ENCODE data around the gene FAIM2. TPM values are rescaled to one million over a fixed set of nuclear protein-coding genes. Genes with fewer than 3 reads are reported as not detected.
"Not testable (repeated sequence)": the region's sequence is repeated elsewhere in the genome, so short reads cannot be mapped to it uniquely, and the experiment has no call there.

Gene FAIM2
- polyA plus RNA-seq, 3 donors, result 2.1 to 5.9 (median 2.8) TPM

DNA sequence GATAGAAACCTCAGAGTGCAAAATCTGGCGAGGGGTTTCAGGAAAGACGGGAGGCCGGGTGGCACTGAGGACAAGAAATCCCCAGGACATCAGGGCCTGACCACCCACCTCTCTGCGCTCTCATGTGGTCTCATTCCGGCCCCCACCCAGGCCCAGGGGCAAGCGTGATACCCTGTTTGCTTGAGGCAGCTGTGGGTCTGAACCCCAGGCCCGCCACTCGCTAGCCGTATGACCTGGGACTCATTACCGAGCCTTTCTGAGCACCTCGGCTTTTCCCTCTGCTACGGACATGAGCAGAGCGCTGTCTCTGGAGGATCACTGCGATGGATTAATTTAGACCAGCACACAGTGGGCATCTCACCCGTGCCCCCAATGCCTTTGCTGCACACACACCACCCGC, 35.3 kb downstream of the FAIM2 start:
- DNase-seq (ENCODE audit: low read depth in 3 of 3, low spot score in 2 of 3), result no peak

DNA sequence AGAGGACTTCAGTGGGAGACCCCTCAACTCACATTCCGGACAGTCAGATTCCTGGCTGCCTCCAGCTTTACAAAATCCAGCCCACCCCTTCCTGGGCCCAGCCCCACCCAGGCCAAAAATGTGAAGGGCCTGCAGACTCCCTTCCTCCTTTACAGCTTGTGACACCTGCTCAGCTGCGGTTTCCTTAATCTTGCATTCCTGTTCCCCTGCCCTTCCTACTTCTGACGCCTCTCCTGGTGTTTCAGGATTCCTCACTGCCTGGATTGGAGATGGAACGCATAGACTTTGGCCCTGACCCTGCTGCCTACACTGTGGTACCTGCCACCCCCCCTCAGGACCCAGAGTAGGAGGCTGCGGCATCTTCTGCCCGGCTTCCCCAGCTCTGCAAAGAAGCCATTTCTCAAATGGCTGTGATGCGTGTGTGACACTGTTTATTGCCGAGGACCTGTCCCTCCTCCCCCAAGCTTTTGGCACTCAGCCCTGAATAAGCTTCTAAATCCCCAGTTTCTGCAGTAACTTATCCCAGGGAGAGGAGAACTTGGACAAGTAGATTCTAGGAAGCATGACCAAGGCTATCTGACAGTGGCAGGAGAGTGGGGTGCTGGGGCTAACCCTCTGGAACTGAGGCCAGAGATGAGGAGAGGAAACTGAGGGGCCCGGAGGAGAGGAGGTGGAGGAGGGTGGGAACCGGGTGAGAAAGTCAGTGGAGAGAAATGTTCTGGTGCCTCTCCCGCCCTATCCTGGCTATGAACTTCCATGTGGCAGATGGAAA, 35.9 kb downstream of the FAIM2 start:
- DNase-seq (ENCODE audit: low read depth in 3 of 3, low spot score in 2 of 3), result no peak

DNA sequence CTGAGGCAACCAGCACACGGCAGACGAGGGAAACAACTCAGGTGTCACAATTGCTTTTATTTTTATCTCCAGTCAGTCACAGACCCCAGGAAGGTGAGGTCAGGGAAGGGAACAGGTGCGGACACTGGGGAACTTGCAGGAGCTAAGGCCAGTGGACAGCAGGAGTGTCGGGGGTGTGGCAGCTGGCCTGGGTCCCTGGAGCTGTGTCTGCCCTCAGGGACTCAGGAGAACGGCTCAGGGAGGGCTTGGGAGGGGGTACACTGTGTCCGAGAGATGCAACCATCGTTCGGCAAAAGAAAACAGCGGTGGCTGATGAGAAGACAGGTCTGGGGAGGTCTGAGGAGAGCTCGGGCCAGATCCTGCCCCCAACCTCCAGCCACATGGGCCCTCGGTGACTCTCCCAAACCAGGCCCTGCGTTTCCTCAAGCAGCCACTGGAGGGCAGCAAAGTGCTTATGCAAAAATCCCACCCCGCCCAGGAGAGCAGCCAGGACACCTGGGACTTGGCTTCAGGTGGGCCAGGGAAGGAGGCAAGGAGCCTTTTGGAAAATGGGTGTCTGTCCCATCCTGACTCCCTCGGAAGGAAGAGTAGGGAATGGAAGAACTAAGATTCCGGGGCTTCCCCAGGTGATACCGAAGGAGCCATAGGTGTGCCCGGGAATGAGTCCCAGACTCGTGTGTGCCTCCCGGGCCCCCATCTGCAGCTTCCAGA, 36.7 kb downstream of the FAIM2 start:
- peak in 2 of 3 donors; percentile 48 to 60 for DNase-seq (ENCODE audit: low read depth in 3 of 3, low spot score in 2 of 3)

DNA sequence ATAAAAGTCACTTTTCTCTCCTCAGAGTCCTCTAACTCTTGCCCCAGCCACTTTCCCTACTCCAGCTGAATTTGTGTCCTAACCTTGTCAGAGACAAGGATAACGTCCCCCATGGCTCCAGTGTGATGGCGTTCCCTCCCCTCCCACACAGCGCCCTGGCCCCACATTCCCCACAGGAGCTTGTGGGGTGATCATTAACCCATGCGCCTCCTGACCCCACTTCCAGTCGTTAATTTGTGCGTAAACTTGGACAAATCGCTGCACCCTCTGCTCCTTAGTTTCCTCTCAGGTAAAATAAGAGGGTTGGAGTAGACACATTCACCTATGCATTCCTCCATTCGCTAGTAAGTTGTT, 37.9 kb downstream of the FAIM2 start:
- DNase-seq (ENCODE audit: low read depth in 3 of 3, low spot score in 2 of 3), result no peak

DNA sequence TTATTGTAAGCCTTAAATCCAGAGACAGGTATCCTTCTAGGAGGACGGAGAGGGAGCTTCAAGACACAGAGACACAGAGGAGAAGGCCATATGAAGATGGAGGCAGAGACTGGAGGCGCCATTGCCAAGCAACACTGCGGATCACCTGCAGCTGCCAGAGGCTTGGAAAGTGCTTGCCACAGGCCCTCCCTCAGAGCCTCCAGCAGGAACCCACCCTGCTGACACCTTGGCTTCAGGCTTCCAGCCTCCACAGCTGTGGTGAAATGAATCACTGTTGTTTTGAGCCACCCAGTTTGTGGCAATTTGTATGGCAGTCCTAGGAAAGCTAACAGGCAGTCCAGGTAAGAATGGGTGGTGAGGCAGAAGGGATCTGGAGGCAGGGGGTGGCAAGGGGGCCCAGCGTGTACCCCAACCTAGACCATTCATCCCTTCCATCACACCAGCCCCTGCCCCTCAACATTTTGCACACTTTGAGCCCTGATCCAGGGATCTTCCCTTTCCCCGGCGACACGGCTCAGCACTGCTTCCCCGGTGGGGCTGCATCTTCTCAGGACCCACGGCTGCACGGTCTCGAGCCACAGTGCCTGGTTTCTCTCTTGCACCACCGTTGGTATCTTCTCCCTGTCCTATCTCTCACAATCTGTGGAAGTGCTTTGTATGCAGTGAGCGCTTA, 38.5 kb downstream of the FAIM2 start:
- DNase-seq (ENCODE audit: low read depth in 3 of 3, low spot score in 2 of 3), result no peak

DNA sequence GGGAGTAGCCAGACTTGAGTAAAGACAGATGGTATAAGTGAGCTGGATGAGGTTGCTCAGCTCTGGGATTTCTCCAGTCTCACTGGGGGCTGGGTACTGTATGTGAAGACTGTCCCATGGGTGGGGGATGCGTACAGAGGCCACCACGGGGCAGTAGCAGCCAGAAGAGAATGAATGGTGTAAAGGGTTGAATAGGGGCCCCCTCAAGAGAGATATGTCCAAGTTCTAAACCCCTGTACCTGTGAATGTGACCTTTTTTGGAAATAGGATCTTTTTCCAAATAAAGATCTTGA, 39.0 kb downstream of the FAIM2 start:
- DNase-seq (ENCODE audit: low read depth in 3 of 3, low spot score in 2 of 3), result no peak

DNA sequence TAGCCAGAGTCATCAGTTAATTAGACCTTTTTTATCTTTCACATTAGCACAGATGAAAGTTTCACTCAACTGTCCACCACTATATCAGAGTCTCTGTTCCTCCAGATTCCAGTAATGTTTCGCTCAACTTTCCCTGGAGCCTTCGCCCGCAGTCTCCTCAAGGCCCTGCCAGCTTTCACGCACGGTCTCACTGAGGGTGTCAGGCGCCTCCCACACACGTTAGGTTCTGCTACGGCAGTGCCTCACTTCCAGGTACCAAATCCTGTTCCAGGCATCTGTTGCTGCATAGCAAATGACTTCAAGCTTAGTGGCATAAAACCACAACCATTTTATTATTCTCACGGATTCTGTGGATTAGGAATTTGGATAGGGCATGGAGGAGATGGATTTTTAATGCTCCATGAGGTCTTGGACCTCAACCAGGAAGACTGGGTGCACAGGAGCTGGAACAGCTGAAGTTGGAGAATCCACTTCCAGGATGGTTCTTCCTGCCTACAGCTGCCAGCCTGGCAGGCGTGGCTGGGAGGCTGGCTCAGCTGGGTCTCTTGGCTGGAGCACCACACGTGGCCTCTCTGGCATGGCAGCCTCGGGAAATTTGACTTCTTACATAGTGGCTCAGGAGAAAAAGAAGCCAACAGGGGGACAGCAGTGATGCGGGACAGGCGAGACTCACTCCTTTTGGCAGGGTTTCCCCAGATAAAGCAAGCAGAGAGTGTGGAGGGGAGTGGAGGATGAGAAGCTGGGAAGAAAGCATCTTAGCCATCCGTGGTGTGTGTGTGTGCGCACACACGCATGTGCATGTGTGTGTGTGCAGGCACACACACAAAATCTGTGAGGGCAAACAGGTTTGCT, 39.5 kb downstream of the FAIM2 start:
- no peak for DNase-seq (ENCODE audit: low read depth in 3 of 3, low spot score in 2 of 3)

DNA sequence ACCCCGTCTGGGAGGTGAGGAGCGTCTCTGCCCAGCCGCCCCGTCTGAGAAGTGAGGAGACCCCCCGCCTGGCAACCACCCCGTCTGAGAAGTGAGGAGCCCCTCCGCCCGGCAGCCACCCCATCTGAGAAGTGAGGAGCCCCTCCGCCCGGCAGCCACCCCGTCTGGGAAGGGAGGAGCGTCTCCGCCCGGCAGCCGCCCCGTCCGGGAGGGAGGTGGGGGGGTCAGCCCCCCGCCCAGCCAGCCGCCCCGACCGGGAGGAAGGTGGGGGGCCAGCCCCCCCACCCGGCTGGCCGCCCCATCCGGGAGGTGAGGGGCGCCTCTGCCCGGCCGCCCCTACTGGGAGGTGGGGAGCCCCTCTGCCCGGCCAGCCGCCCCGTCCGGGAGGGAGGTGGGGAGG, 42.8 kb downstream of the FAIM2 start:
- DNase-seq (ENCODE audit: low read depth in 3 of 3, low spot score in 2 of 3), result not testable (repeated sequence)

DNA sequence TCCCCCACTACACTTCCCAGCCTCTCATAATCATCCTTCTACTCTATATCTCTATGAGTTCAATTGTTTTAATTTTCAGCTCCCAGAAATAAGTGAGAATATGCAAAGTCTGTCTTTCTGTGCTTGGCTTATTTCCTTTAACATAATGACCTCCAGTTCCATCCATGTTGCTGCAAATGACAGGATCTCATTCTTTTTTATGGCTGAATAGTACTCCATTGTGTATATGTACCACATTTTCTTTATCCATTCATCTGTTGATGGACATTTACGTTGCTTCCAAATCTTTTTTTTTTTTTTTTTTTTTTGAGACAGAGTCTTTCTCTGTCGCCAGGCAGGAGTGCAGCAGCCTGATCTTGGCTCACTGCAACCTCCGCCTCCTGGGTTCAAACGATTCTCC, 47.8 kb downstream of the FAIM2 start:
- not testable (repeated sequence) for DNase-seq (ENCODE audit: low read depth in 3 of 3, low spot score in 2 of 3)

DNA sequence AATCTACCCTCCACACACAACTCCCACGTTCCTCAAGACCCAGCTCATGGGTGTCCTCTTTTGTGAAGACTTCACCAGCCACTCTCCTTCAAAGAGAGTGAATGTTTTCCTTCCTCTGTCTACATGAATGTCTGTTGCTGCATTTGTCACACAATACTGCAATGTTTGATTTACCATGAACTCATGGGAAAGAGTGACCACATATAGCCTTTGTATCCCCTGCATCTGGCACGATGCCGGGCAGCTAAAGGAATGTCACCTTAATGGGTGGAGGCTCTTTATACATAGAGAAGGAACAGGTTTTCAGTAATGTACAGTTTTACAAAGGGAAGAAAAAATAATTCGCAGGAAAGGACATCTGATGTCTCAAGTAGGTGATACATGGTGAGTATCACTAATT, 48.7 kb downstream of the FAIM2 start:
- DNase-seq (ENCODE audit: low read depth in 3 of 3, low spot score in 2 of 3), result no peak

DNA sequence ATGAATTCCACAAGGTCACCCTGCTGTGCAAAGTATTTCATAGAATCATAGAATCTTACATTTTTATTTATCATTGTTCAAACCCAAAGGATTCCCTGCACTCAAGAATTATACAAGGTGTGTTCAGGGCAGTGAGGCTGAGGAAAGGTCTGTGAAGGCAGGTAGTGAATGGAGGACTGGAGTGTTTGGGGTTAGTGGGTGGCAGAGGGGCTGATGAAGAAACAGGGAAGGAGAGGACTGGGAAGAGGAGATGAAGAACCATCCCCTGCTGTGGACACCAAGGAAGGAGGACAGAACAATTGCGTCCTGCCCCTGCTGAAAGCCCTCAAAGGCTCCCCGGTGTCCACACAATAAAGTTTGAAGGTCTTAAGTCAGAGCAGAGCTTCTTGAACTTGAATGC, 50.0 kb downstream of the FAIM2 start:
- DNase-seq (ENCODE audit: low read depth in 3 of 3, low spot score in 2 of 3), result no peak

DNA sequence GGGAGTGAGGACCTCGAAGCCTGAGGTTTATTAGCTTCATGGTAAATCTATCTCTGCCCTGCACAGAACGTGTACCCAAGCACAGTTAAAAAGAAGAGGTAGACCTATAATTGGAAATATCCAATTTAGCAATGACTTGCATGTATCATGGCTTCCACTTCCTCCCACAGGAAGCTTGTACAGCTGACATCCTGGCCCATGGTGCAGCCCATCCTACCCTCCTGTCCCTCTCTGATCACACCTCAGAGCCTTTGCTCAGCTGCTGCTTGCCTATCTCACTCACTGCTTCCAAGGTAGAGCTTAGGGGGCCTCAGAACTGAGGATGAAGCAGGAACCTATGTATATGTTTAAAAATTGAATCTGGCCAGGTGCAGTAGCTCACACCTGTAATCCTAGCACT, 56.5 kb downstream of the FAIM2 start:
- no peak for DNase-seq (ENCODE audit: low read depth in 3 of 3, low spot score in 2 of 3)

DNA sequence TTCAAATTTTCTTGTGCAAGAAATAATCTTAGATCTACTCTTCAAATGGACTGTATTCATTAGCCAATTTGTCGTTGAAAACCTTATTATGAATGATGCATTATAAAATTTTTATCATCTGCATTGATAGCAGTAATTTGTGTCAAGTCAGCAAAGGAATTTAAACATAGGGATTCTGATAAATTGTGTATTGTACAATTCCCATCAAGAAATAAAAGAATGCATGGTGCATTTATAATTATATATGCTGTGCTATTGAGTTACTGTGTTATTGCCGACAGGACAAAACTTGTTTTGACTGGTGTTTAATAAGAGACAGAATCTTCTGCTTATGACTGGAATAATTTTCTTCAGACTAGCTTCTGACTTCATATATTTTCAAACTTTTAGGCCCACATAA, 57.7 kb downstream of the FAIM2 start:
- DNase-seq (ENCODE audit: low read depth in 3 of 3, low spot score in 2 of 3), result no peak

DNA sequence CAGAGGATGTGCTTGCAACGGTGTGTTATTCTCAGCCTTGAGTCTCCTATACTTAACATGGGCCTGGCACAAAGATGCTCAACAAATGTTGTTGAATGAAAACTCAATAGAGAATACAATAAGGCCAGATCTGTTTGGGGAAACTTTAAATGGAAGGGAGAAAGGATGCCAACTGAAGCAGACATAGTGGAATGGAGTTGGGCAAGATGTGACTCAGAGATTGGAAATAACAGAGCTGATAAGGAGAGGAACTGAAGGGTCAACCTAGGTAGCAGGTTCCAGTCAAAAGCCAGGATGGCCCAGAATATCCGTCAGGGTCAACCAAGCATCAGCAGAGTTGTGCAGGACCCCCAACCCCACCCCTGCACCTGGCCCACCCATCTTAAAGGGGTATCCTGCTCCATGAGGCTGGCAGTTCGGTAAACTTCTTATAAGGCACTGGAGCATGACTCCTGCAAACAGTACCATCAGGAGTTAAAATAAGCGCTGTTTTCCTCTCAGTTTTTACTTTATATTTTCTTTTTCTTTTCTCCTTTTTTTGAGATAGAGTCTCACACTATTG, 59.7 kb downstream of the FAIM2 start:
- no peak for DNase-seq (ENCODE audit: low read depth in 3 of 3, low spot score in 2 of 3)

DNA sequence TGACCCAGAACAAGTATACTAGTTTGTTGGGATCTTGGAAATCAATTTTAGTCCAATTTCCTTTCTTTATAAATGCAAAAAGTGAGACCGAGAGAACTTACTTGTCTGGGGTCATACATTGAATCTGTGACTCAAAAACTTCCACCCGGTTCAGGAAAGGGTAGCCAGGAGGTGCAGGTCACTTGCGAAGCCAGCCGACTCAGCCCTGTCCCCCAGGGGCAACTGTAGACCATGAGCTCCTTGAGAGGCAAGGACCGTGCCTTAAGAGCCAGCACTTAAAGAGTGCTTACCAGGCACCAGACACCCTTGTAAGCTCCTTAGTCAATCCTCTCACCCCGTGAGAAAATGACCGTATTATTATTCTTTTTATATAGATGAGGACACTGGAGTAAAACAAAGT, 60.3 kb downstream of the FAIM2 start:
- DNase-seq (ENCODE audit: low read depth in 3 of 3, low spot score in 2 of 3), result no peak

DNA sequence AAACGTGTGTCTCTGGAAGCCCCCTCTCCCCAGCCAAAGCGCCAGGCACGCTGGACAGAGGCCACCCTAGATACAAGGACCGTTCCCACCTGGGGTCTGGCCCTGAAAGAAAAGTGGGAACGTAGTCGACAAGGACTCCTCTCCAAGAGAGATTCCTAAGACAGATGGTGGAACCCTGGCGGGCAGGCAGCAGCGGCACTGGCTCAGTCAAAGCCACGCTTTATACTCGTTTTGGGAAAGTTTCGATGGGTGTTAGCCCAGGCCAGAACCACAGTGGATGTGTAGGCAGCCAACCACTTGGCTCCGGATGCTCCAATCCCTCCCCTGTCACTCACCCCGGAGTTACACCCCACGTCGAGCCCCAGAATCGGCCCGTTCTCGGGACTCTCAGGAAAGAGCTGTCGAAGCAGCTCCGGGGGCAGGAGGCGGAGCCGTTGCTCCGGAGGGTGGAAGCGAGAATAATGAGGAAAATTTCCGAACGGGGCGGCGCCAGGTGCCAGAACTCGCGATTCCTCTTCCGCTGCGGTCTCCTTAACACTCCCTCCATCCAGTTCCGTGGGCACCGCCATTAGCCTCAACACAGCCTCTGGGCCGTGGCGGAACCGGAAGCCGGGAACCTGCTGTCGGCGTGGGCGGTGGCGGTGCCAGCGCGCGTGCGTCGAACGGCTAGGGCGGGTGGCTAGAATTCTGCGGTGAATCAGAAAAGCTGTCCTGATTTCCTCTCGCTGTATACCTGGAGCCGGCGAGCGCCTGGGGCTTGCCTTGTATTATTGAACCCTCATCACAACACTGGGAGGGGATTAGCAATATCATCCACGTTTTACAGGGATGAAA, 61.0 kb downstream of the FAIM2 start, which contains the start of gene BCDIN3D:
BCDIN3D (minus strand) TSS at position 588 of the 834 bp plus-strand sequence; CDS start at position 569, 19 bp downstream.
- DNase-seq (ENCODE audit: low read depth in 3 of 3, low spot score in 2 of 3), result peak; percentile 71 to 84 (median 71)

DNA sequence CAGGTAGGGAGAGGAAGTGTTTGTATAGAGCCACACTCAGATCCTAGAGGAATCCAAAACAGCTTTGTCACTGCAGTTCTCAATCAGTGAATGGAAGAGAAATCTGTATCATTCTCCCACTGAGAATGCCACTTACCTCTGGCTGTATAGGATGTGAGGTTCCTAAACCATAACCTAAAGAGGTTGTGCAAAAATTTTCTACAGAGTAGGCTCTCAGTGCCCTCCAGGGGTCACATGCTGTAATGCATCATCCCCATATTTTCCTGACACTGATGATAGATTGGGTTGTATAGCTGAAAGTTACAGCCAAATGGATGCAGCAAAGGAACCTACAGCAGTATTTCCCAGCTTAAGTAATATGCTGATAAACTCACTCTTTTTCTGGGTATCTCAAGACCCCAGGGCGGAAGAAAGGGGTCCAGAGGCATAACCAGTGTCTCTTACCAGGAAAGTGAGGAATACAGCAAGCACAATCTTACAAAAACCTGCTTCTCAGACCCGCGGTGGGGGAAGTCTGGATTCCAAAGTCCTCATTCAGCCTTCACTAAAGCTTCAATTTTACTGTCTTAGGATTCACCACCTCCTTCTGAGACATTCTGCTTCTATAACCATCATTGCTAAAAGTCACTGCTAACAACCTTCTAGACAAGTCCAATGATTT, 64.6 kb downstream of the FAIM2 start:
- DNase-seq (ENCODE audit: low read depth in 3 of 3, low spot score in 2 of 3), result no peak

DNA sequence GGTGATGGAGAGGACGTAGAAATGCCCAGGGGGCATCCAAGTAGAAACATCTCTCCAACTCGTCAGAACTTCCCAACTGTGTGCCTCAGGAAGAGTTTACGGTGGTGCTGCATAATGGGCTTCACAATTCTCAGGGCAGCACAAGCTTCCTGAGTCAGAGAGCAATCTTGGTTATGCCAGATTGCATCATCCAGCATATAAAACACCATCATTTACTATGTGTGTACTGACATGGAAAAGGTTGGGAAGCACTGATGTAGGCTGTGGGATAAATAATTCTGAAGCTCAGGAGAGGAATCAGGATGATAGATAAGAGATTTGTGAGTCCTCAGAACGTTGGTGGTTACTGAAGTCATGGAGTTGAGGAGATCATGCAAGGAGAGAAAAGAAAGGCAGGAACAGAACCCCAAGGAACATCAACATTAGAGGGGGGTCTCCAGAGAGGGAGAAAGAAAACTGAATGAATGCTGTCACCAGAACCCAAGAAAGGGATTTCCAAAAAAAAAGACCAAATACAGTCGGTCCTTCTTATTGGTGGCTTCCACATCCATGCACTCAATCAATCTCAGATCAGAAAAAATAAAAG, 70.8 kb downstream of the FAIM2 start:
- no peak for DNase-seq (ENCODE audit: low read depth in 3 of 3, low spot score in 2 of 3)

DNA sequence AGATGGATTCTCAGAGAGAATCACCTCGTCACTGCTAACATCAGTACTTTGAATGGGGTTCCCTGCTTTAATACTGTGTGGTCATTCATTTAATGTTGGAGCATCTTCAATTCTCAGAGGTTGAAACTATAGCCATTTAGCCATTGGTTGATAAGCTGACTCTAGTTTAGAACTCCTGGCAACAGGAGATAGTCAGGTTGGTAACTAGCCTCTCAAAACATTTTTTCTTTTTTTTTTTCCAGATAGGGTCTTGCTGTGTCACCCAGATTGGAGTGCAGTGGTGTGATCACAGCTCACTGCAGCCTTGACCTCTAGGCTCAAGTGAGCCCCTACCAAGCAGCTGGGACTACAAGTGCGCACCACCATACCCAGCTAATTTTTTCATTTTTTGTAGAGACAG, 72.0 kb downstream of the FAIM2 start:
- DNase-seq (ENCODE audit: low read depth in 3 of 3, low spot score in 2 of 3), result no peak

Measured in right renal cortex interstitium (tissue), 3 donors.